Fibroblast of pulmonary artery (primary cell): ENCODE measurements around the gene TMEM132D.

Experiments used
- DNase-seq: peaks from one replicate; pipeline ENCODE4 v3.0.0-alpha.2; 2010; ENCODE audit warnings: low read depth
- H3K4me3 ChIP-seq: replicated peaks from 2 replicates; pipeline ENCODE4 v1.5.1; 2011; ENCODE audit warnings: low read depth, mild to moderate bottlenecking, control low read depth, low read length, moderate library complexity
- CTCF ChIP-seq: IDR thresholded peaks from 2 replicates; pipeline ENCODE4 v1.5.1; 2011; ENCODE audit warnings: mild to moderate bottlenecking, control low read depth, low read length, inconsistent platforms; ENCODE audit errors: missing control alignments

TMEM132D gene

DNA sequence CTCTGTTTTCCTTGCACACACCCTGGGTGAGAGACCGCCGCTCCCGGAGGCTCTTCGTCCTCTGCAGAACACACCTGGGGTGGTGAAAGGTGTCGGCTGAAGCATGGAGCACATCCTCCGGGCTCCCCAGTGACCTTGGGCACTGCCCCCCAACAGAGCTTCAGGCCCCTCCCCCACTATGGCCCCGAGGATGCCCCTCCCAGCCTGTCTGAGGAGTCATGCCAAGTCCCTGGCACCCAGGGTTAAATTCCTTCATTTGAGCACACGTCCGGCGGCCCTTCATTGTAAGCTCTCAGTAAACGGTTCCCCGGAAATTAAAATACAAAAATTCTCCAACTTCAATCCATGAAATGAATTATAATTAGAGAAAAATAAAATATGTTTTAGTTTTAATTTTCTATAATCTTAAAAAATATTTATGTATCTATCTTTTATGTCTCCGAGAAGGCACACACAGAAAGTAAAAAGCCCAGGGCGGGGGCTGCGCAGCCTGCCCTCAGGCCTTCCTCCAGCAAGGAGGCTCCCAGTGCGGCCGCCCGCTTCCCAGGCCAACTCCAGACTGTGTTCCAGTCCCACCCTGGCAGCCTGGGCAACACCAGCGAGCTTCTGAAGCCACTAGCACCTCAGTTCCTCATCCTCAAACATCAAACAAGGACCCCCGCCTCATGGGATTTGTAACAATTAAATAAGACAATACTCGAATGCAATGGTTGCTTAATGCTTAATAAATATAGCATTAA is 63.5 kb downstream of the TMEM132D start:
- no peak for DNase-seq
- no peak for TF ChIP-seq CTCF
- no peak overlapping the region for H3K4me3 ChIP-seq

- TF ChIP-seq CTCF: no peak
- H3K4me3 ChIP-seq: no peak overlapping the region
- DNase-seq: no peak
These were observed 64.1 kb downstream of the TMEM132D start for GRCh38 chr12:129839679-129840078.

DNA sequence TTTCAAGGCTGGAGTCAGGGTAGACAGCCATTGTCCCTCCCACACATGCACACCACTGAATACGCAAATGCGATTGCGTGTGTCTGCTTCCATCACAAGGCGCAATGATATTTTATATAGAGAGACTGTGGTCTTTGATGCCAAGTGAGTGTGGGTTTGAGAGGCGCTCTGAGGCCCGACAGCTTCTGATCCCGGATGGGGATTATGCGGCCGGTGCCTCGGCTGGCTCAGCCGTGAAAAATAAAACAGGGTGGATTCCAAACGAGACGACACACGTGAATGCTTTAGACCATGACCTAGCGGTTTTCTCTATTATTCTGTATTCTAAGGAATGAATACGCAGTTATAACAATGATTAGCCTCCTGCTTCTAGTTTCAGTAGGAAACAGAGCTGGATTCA is 72.5 kb downstream of the TMEM132D start:
- no peak for TF ChIP-seq CTCF
- no peak overlapping the region for H3K4me3 ChIP-seq
- DNase-seq: no peak

DNA sequence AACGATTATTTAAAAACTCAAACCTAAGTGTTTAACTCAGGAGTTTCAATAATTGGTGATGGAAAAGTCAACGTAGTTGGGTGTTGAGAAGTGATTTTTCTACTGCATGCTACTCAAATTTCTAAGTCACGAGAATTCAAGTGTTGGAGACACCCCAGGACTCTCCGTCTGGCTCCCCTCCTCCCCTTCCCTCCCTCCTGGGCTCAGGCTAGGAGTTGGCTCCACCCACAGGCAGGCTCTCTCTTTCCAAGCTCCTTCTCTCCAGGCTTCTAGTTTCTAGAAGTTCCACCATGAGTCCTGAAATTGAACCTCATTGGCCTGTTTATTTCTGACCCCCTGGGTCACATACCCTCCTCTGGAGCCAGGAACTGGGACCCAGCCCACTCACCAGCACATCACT is 73.0 kb downstream of the TMEM132D start:
- no peak for TF ChIP-seq CTCF
- H3K4me3 ChIP-seq: no peak overlapping the region
- no peak for DNase-seq

DNA sequence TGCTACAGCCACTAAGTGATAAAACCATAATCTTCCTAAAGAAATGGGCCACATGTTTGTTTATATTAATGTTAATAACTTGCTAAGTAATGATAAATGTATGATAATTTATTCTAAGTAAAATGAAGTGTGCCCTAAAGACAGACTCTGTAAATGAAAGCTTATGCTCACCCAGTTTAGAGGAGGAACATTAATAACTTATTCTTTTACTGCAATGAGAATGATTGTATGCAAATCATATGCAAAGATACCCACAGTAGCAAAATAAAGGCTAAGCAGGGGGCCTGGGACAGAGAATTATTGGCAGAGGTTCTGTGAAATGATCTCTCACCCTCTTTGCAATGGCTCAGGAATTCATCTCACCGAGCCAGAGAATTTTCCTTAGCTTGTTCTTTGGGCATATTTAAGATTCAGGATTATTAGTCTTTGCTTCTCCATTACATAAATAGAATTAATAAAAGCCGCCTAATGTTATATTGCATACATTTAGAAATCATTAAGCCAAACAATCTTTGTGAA is 75.9 kb downstream of the TMEM132D start:
- no peak for TF ChIP-seq CTCF
- DNase-seq: no peak
- H3K4me3 ChIP-seq: no peak overlapping the region

DNA sequence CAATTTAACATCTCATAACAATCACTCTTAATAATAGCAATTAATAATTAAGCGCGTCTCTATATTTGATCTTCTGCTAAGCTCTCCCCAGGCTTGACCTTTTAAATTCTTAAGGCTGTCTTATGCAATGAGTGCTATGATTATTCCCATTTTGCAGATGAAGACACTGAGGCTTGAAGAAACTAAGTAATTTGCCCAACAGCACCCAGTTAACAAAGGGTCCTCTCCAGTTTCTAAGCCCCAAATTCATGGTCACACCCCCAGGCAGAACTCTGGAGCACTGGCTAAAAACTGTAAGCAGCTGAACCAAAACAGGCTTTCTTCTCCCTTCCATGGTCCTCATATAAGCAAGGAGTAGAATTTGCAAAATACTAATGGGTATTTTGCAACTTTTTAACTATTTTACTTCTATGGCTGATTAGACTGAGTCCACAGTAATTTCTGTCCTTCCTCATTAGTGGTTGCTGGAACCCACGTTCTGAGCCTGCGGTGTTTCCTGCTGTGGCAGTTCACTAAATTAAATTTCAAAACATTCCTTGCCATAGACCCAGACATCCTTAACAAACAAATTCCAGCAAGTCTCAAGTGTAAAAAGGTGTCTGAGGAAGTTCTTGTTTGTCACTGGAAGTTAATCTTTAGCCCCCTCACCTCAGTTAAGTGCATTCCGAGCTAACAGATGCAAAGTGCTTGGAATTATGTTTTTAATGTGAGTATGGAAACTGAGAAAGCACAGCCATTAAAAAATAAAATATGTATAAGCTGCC is 76.5 kb downstream of the TMEM132D start:
- TF ChIP-seq CTCF: no peak
- DNase-seq: no peak
- H3K4me3 ChIP-seq: no peak overlapping the region

- H3K4me3 ChIP-seq: no peak overlapping the region
- DNase-seq: no peak
- TF ChIP-seq CTCF: no peak
These were observed 77.6 kb downstream of the TMEM132D start for GRCh38 chr12:129826273-129826672.
